Endothelial cell of umbilical vein (primary cell): ENCODE data around the gene ETHE1.

Experiments used
- CTCF ChIP-seq, 2 donors: IDR thresholded peaks; 1 replicate in 1 of 2; 2 replicates in 1 of 2; pipeline ENCODE4 v1.5.1; 2011; ENCODE audit warnings: low read length in 2 of 2, mild to moderate bottlenecking in 2 of 2, moderate library complexity in 2 of 2, control low read depth in 1 of 2, inconsistent platforms in 1 of 2, low read depth in 1 of 2; ENCODE audit not compliant: insufficient read depth in 1 of 2; ENCODE audit errors: extremely low read depth in 1 of 2
- EZH2 ChIP-seq: IDR thresholded peaks from 2 replicates; pipeline ENCODE4 v1.6.1; 2012; ENCODE audit warnings: borderline replicate concordance, low read depth, mild to moderate bottlenecking, moderate library complexity, low read length, inconsistent platforms; ENCODE audit not compliant: severe bottlenecking
- GATA2 ChIP-seq: IDR thresholded peaks from 2 replicates; pipeline ENCODE4 v1.7.0; 2011; ENCODE audit warnings: low read depth, mild to moderate bottlenecking, moderate library complexity, mixed read lengths, low read length; ENCODE audit not compliant: insufficient read length, insufficient read depth
- JUN ChIP-seq: IDR thresholded peaks from 2 replicates; pipeline ENCODE4 v1.6.1; 2011; ENCODE audit warnings: borderline replicate concordance, low read depth; ENCODE audit not compliant: insufficient read length, insufficient read depth
- MAX ChIP-seq: IDR thresholded peaks from 2 replicates; pipeline ENCODE4 v1.6.1; 2011; ENCODE audit not compliant: insufficient read depth, insufficient read length
- MYC ChIP-seq: IDR thresholded peaks from one replicate; pipeline ENCODE4 v1.6.1; 2011; ENCODE audit warnings: mild to moderate bottlenecking, low read depth, low read length
- POLR2A ChIP-seq: IDR thresholded peaks from 2 replicates; pipeline ENCODE4 v1.6.1; 2012; ENCODE audit warnings: low read depth, mild to moderate bottlenecking, control low read depth, low read length
- POLR2AphosphoS5 ChIP-seq: IDR thresholded peaks from 2 replicates; pipeline ENCODE4 v1.6.1; 2012; ENCODE audit warnings: low read depth, mild to moderate bottlenecking, control low read depth, low read length, moderate library complexity; ENCODE audit not compliant: insufficient read depth

- no peak for TF ChIP-seq EZH2
- no peak for TF ChIP-seq CTCF (IDR thresholded peaks at IDR 0.05; ENCODE audit: extremely low read depth in 1 of 2, insufficient read depth in 1 of 2, low read depth in 1 of 2, low read length in 2 of 2)
- TF ChIP-seq POLR2AphosphoS5 = no peak
- no peak for TF ChIP-seq POLR2A
- TF ChIP-seq MAX = no peak
- no peak for TF ChIP-seq JUN
- TF ChIP-seq GATA2 = no peak
- no peak for TF ChIP-seq MYC
Observed at GRCh38 chr19:43525836-43526771, 897 bp downstream of the ETHE1 start.
